T-helper 1 cell treated with Interleukin-12 subunit alpha and Interleukin-12 subunit beta and Interleukin-4 antibody, amounts not matched to agents 30 ng/mL and 1 ng/mL, for 36 hours (primary cell): ENCODE measurements around the gene TMUB1. TPM values are rescaled to one million over a fixed set of nuclear protein-coding genes. Genes with fewer than 3 reads are reported as not detected.

ENCODE experiments used
- intact Hi-C: fragments of 100-400 bp; cut with micrococcal nuclease; formaldehyde crosslinking; loops from one replicate; pipeline ENCODE4 v1.15.1; 2024
- total RNA-seq: library from RNA; stranded (reverse); gene quantifications from 2 replicates; pipeline ENCODE4 v1.2.3, GENCODE V29; 2022

TMUB1 gene
- total RNA-seq, 1 donor from 2014 or later, result 65.4 TPM

GRCh38 chr7:151086802-151087244 lies 3.5 kb upstream of the TMUB1 start:
- intact Hi-C loops, result loop anchor here (1.0 to 10.0 kb wide), 5 partner anchors 24 to 1892 kb away; partner anchors contain the start of genes CHPF2, ZNF282 and ZNF775

GRCh38 chr7:151085691-151086620 lies 2.7 kb upstream of the TMUB1 start, which contains the start of gene AGAP3:
TSS of gene AGAP3 (plus strand) at chr7:151086475. CDS start at chr7:151086742, 267 bp downstream.
- intact Hi-C loops, result loop anchor here (10.0 kb wide), 2 partner anchors 711 to 1891 kb away; partner anchors contain the start of genes ZNF282 and ZNF775

GRCh38 chr7:151085329-151085690 lies 2.0 kb upstream of the TMUB1 start:
- intact Hi-C loops, result loop anchor here (10.0 kb wide), 2 partner anchors 711 to 1891 kb away; partner anchors contain the start of genes ZNF282 and ZNF775

- intact Hi-C loops, result loop anchor here (1.0 to 10.0 kb wide), 9 partner anchors 55 to 1889 kb away; partner anchors contain the start of genes ABCB8, ABCF2, ACTR3C and ATP6V0E2
Measured at GRCh38 chr7:151083824-151084160, 499 bp upstream of the TMUB1 start.

- intact Hi-C loops, result loop anchor here (1.0 to 10.0 kb wide), 9 partner anchors 54 to 1888 kb away; partner anchors contain the start of genes ABCB8, ABCF2, ACTR3C and ATP6V0E2
Measured at GRCh38 chr7:151082141-151083070, 887 bp downstream of the TMUB1 start.

- intact Hi-C loops, result loop anchor here (5.0 to 10.0 kb wide), 4 partner anchors 707 to 1887 kb away; partner anchors contain the start of genes ACTR3C, LRRC61, ZNF282 and ZNF467
Measured at GRCh38 chr7:151081170-151082101, 1.9 kb downstream of the TMUB1 start.

- intact Hi-C loops, result loop anchor here (1.0 to 10.0 kb wide), 8 partner anchors 22 to 1886 kb away; partner anchors contain the start of genes ACTR3C, LRRC61, ZNF282 and ZNF467
Measured at GRCh38 chr7:151080522-151081169, 2.6 kb downstream of the TMUB1 start, which contains the start of gene FASTK. TSS of gene FASTK (minus strand) at chr7:151080809. CDS start at chr7:151080766, 43 bp downstream.

- intact Hi-C loops, result loop anchor here (1.0 to 10.0 kb wide), 8 partner anchors 22 to 1885 kb away; partner anchors contain the start of genes ACTR3C, LRRC61, ZNF282 and ZNF467
Measured at GRCh38 chr7:151080067-151080521, 3.2 kb downstream of the TMUB1 start.

GRCh38 chr7:151079199-151079910 lies 3.9 kb downstream of the TMUB1 start:
- intact Hi-C loops, result no loop called here

GRCh38 chr7:151078233-151079040 lies 4.9 kb downstream of the TMUB1 start:
- intact Hi-C loops, result no loop called here

- intact Hi-C loops, result no loop called here
Measured at GRCh38 chr7:151077705-151078232, 5.5 kb downstream of the TMUB1 start.

GRCh38 chr7:151076863-151077704 lies 6.2 kb downstream of the TMUB1 start:
- intact Hi-C loops, result no loop called here

GRCh38 chr7:151075978-151076426 lies 7.3 kb downstream of the TMUB1 start:
- intact Hi-C loops, result no loop called here

- intact Hi-C loops, result no loop called here
Measured at GRCh38 chr7:151075662-151075971, 7.7 kb downstream of the TMUB1 start.

GRCh38 chr7:151074817-151075661 lies 8.3 kb downstream of the TMUB1 start:
- intact Hi-C loops, result no loop called here
